ENCODE results near the gene TSHZ2. TPM values are rescaled to one million over a fixed set of nuclear protein-coding genes. Genes with fewer than 3 reads are reported as not detected.
A peak's percentile ranks its signal among the peaks of the same experiment; 100 is the strongest.

The TSHZ2 gene
- total RNA-seq, 1 experiment from 2014 or later = 2.3 TPM

DNA sequence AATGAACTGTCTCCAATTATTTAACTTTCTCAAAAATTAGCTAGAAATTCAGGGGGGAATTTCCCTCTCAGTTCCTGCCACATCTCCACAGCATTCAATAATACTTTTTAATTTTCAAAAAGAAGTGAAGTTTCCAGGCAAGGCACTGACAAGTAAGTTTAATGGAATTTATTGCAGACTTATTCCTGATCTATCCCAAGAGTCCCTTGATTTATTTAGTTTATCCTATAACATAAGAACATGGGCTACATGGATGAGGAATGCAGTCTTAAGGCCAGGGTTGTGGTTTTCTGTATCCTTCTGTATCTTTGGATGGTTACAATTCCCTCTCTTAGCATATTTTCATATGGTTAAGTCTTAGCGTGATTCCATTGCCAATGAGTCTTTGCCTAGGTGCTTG lies 126.5 kb downstream of the TSHZ2 start:
- no TSS peak for BruUV-seq (replicated peaks)
- no peak for DNase-seq (ENCODE audit: unreplicated experiment)
- Mint-ChIP-seq H3K9me3 (ENCODE audit: unreplicated experiment) (no peaks in the 10 kb centered on the region), H3K27me3 (ENCODE audit: insufficient read depth, unreplicated experiment) (no peaks in the 10 kb centered on the region), H3K4me3 (ENCODE audit: unreplicated experiment) (no peak overlapping the region), H3K27ac (ENCODE audit: low read depth, unreplicated experiment) (no peak overlapping the region), H3K36me3 (ENCODE audit: insufficient read depth, unreplicated experiment) (no peaks in the 10 kb centered on the region), H3K4me1 (ENCODE audit: insufficient read depth, unreplicated experiment) (peaks cover 28% of the 10 kb centered on the region)
- POLR2A ChIA-PET = interaction anchor here (1.2 to 2.2 kb wide), 2 partner anchors 11 to 17 kb away, joined by 4 to 14 read pairs; no protein-coding TSS in a partner anchor
- no peak for TF ChIP-seq CTCF (IDR thresholded peaks at IDR 0.05; ENCODE audit: unreplicated experiment)
- intact Hi-C loops (cut with micrococcal nuclease) = no loop called here
- CTCF ChIA-PET = interaction anchor here (1.0 to 1.1 kb wide), 2 partner anchors 13 to 856 kb away, joined by 4 read pairs; no protein-coding TSS in a partner anchor

DNA sequence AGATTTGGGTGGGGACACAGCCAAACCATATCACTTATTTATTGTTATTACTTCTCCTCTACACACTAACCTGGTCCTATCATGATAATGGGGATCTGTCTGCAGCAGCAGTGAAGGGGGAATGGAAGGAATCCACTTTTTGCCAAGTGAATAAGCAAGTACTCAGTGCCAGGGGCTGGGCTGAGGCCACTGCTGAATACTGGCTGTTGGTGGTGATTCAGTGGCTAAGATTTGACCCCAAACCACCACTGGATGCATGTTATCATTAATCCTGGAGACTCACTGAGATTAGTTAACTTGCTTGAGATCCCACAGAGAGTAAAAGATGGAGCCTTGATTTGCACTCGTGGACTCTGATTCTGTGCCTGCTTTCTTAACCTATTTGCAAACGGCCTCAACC lies 127.7 kb downstream of the TSHZ2 start:
- DNase-seq (ENCODE audit: unreplicated experiment) = no peak
- peaks cover 28% of the 10 kb centered on the region for H3K4me1 Mint-ChIP-seq (ENCODE audit: insufficient read depth, unreplicated experiment)
- peak overlapping the region; percentile 84 for H3K27ac Mint-ChIP-seq (ENCODE audit: low read depth, unreplicated experiment)
- BruUV-seq (replicated peaks) = no TSS peak
- no peak for TF ChIP-seq CTCF (IDR thresholded peaks at IDR 0.05; ENCODE audit: unreplicated experiment)
- no peak overlapping the region for H3K4me3 Mint-ChIP-seq (ENCODE audit: unreplicated experiment)
- intact Hi-C loops (cut with micrococcal nuclease) = no loop called here
- ChIA-PET CTCF (interaction anchor here (0.7 to 1.3 kb wide), 3 partner anchors 9 to 857 kb away, joined by 3 to 4 read pairs (median 4); no protein-coding TSS in a partner anchor), POLR2A (interaction anchor here (0.8 to 2.2 kb wide), 7 partner anchors 9 to 126 kb away, joined by 3 to 14 read pairs (median 3); no protein-coding TSS in a partner anchor)
- H3K9me3 Mint-ChIP-seq (ENCODE audit: unreplicated experiment) = no peaks in the 10 kb centered on the region
- H3K36me3 Mint-ChIP-seq (ENCODE audit: insufficient read depth, unreplicated experiment) = no peaks in the 10 kb centered on the region
- no peaks in the 10 kb centered on the region for H3K27me3 Mint-ChIP-seq (ENCODE audit: insufficient read depth, unreplicated experiment)

GRCh38 chr20:53100476-53100911 lies 128.3 kb downstream of the TSHZ2 start:
- Mint-ChIP-seq H3K4me1 (ENCODE audit: insufficient read depth, unreplicated experiment) (peaks cover 28% of the 10 kb centered on the region), H3K9me3 (ENCODE audit: unreplicated experiment) (no peaks in the 10 kb centered on the region), H3K4me3 (ENCODE audit: unreplicated experiment) (peak overlapping the region; percentile 55), H3K36me3 (ENCODE audit: insufficient read depth, unreplicated experiment) (no peaks in the 10 kb centered on the region), H3K27ac (ENCODE audit: low read depth, unreplicated experiment) (peak overlapping the region; percentile 84), H3K27me3 (ENCODE audit: insufficient read depth, unreplicated experiment) (no peaks in the 10 kb centered on the region)
- no peak for TF ChIP-seq CTCF (IDR thresholded peaks at IDR 0.05; ENCODE audit: unreplicated experiment)
- intact Hi-C loops (cut with micrococcal nuclease) = no loop called here
- POLR2A ChIA-PET = interaction anchor here (0.6 to 2.2 kb wide), 7 partner anchors 12 to 126 kb away, joined by 3 to 14 read pairs (median 3); no protein-coding TSS in a partner anchor
- no TSS peak for BruUV-seq (replicated peaks)
- peak; percentile 19 for DNase-seq (ENCODE audit: unreplicated experiment)
- CTCF ChIA-PET = interaction anchor here (0.7 to 1.3 kb wide), 3 partner anchors 10 to 785 kb away, joined by 3 to 4 read pairs (median 3); no protein-coding TSS in a partner anchor

GRCh38 chr20:53101992-53102760 lies 130.0 kb downstream of the TSHZ2 start:
- no TSS peak for BruUV-seq (replicated peaks)
- H3K9me3 Mint-ChIP-seq (ENCODE audit: unreplicated experiment) = no peaks in the 10 kb centered on the region
- POLR2A ChIA-PET = interaction anchor here (0.6 to 1.0 kb wide), 5 partner anchors 9 to 1655 kb away, joined by 3 read pairs; no protein-coding TSS in a partner anchor

More at GRCh38 chr20:53101992-53102760, 130.0 kb downstream of the TSHZ2 start:
- CTCF ChIA-PET = interaction anchor here (0.7 to 0.9 kb wide), 4 partner anchors 20 to 941 kb away, joined by 3 to 4 read pairs (median 3); no protein-coding TSS in a partner anchor
- Mint-ChIP-seq H3K27me3 (ENCODE audit: insufficient read depth, unreplicated experiment) (no peaks in the 10 kb centered on the region), H3K36me3 (ENCODE audit: insufficient read depth, unreplicated experiment) (no peaks in the 10 kb centered on the region), H3K27ac (ENCODE audit: low read depth, unreplicated experiment) (peak overlapping the region; percentile 16), H3K4me3 (ENCODE audit: unreplicated experiment) (no peak overlapping the region), H3K4me1 (ENCODE audit: insufficient read depth, unreplicated experiment) (peaks cover 28% of the 10 kb centered on the region)
- TF ChIP-seq CTCF (IDR thresholded peaks at IDR 0.05; ENCODE audit: unreplicated experiment) = no peak
- no peak for DNase-seq (ENCODE audit: unreplicated experiment)
- intact Hi-C loops (cut with micrococcal nuclease) = no loop called here
